GM12892 (cell line): ENCODE measurements around the gene VDR.

Source experiments
- POLR2A ChIP-seq: IDR thresholded peaks from 2 replicates; pipeline ENCODE4 v1.6.1; 2011; ENCODE audit warnings: low read depth, low read length, control low read depth
- POLR2AphosphoS5 ChIP-seq: IDR thresholded peaks from 2 replicates; pipeline ENCODE4 v1.6.1; 2011; ENCODE audit warnings: low read depth, low read length, control low read depth

DNA sequence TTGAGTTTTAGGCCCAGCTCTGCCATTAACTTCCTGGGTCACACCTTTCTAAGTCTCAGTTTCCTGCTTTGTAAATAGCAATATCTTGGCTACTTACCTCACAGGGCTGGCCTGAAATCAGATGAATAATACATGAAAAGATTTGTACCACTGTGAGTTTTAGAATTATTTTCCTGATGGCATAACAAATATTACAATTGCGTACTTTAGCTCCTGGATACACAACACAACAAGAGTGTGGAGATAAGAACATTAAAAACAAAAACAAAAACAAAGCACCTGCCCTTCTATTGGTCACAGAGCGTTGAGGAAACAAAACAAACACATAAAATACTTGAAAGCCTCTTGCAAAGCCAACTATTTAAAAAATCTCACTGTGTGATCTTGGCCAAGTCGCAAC is 80.2 kb downstream of the VDR start:
- TF ChIP-seq POLR2A (no peak), POLR2AphosphoS5 (no peak)
